Measurements from ENCODE around the gene OGFR.

DNA sequence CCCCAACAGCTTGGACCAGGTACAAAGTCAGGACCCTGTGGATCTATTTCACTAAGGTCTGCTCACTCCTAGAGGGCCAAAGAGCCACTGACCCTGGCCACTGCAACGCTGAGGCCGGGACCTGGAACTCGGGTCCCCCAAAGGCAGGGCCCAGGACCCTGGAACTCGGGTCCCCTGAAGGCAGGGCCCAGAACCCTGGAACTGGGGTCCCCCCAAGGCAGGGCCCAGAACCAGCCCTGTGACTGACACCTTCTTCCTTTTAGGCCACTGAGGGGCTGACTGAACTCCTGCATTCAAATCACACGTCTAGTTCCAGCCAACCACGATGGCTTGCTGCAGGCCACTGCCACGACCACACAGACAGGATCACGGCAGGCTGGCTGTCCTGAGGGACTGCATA lies 47.6 kb downstream of the OGFR start:
- TF ChIP-seq POLR2A (IDR thresholded peaks at IDR 0.05; ENCODE audit: low read length): no peak
- TF ChIP-seq GATA1 (IDR thresholded peaks at IDR 0.05; ENCODE audit: low read depth, low read length): no peak

All from erythroblast (primary cell).